AG10803 (cell line): Measurements from ENCODE around the gene CPXM2.
A peak's percentile ranks its signal among the peaks of the same experiment; 100 is the strongest.

Experiments
- DNase-seq: peaks from one replicate; pipeline ENCODE4 v3.0.0; 2010; ENCODE audit warnings: low read depth
- H3K4me3 ChIP-seq: 2 replicates; pipeline ENCODE4 v1.5.1; 2011; ENCODE audit warnings: mild to moderate bottlenecking, low read length, control low read depth
- TF ChIP-seq, protein P1 (sequence below): conservative IDR thresholded peaks from 2 replicates; pipeline ENCODE4 v1.5.1; 2011; ENCODE audit warnings: mild to moderate bottlenecking, low read length, control low read depth, inconsistent platforms

CPXM2 gene

DNA sequence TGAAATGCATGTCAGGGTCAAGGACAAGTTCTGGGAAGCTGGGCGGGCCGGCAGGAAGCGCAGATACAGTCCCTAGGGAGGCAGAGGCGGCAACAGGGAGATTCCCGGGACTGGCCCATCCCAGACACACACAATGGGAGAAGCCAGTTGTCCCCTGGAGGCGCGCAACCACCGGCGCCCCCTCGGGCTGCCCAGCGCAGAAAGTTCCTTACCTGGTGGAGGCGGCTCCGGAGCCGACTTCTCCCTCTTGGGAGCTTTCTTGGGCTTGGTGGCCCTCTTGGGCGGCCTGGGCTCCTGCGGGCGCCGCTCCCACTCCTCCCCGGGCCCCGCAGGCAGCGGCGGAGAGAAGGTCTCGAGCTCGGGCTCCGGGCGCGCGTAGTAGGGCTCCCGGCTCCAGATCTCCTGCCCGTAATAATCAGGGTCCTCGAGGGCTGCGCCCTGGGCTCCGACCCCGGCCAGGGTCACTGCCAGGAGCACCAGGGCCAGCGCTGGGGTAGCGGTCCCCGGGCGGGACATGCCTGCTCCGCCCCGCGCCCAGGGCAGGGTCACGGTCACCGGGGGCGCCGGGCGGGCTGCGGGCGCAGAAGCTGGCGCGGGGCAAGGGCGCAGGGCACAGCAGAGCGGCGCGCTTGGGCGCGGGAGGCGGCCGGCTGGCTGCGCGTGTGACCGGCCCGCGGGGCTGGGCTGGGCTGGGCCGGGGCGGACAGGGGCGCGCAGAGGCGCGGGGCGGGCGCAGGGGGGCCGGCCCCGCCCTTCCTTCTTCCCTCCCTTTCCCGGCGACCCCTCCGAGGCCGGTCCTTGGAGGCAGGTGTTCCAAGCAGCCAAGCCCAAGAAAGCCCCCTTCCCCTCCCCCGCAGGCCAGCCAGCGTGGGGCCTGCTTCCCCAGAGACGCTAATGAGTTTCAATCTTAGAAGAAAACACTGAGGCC, at the start of gene CPXM2:
CPXM2 (minus strand) TSS at position 664 of the 928 bp plus-strand sequence; CDS start at position 516, 148 bp downstream.
- DNase-seq = peak; percentile 35
- H3K4me3 ChIP-seq = peak within 1 kb of the TSS; percentile 62
- TF ChIP-seq, protein P1, sequence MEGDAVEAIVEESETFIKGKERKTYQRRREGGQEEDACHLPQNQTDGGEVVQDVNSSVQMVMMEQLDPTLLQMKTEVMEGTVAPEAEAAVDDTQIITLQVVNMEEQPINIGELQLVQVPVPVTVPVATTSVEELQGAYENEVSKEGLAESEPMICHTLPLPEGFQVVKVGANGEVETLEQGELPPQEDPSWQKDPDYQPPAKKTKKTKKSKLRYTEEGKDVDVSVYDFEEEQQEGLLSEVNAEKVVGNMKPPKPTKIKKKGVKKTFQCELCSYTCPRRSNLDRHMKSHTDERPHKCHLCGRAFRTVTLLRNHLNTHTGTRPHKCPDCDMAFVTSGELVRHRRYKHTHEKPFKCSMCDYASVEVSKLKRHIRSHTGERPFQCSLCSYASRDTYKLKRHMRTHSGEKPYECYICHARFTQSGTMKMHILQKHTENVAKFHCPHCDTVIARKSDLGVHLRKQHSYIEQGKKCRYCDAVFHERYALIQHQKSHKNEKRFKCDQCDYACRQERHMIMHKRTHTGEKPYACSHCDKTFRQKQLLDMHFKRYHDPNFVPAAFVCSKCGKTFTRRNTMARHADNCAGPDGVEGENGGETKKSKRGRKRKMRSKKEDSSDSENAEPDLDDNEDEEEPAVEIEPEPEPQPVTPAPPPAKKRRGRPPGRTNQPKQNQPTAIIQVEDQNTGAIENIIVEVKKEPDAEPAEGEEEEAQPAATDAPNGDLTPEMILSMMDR = no peak

DNA sequence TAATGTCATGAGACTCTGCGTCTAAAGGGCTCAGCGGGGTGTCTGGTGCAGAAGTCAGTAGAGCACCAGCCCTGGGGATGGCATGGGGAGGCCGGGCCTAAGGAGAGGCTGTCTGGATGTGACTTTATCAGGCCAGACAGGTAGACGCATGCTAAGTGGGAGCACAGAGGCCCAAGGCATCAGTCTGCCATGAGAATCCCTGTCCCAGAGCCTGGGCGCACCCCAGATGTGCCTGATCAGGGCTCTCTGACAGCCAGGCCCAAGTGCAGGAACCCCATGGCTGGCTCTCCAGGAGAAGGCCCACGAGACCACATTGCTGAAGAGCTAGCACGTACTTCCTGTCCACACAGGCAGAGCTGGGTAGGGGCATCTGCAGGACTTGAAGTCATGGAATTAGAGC, 48.0 kb upstream of the CPXM2 start:
- TF ChIP-seq, protein P1 = no peak
- H3K4me3 ChIP-seq = no peak overlapping the region
- DNase-seq = no peak

DNA sequence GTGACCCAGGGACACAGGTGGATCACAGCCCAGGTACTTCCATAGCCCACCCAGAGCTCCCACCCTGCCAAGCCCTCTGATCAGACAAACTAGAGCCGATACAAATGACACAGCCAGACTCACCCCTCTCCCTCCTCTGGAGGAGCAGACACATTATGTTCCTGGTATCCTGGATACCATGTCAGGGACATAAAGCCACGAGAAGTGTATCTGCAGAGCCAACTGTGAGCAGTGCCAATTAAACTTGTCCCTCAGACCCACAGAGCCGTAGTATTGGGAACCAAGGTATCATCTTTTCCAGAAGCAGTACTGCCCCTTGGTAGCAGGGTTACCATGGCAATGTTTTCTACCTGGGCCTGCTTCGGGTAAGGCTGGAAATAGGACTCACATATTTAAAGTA, 47.3 kb upstream of the CPXM2 start:
- no peak overlapping the region for H3K4me3 ChIP-seq
- TF ChIP-seq, protein P1 = no peak
- DNase-seq = no peak

DNA sequence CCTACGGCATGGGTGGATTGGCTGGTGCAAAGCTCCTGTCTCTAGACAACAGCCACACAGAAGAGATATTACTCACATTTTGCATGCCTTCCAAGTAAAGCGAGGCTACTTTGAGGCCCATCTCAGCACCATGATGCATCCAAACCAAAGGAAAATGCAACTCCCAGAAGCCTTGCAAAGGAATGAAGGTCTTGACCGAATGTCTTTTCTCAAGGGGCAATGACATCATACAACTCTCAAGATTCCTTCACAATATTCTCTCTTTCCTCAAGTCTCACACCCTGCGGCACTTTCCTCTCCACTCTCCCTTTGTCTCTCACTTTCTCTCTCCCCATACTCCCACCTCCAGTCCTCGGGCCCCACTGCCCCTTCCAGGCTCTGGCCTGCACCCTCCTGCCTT, 44.8 kb upstream of the CPXM2 start:
- peak; percentile 30 for DNase-seq
- H3K4me3 ChIP-seq = no peak overlapping the region
- TF ChIP-seq, protein P1 = no peak

DNA sequence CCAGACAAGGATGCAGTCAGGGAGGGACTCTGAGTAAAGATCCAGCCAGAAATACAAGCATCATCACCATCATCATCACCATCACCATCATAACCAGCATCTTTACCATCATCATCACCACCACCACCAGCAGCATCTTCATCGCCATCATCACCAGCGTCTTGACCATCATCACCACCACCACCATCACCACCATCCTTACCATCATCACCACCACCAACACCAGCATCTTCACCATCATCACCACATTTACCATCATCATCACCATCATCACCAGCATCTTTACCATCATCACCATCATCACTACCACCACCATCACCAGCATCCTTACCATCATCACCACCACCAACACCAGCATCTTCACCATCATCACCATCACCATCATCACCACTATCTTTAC, 44.1 kb upstream of the CPXM2 start:
- DNase-seq = no peak
- H3K4me3 ChIP-seq = no peak overlapping the region
- TF ChIP-seq, protein P1 = no peak

DNA sequence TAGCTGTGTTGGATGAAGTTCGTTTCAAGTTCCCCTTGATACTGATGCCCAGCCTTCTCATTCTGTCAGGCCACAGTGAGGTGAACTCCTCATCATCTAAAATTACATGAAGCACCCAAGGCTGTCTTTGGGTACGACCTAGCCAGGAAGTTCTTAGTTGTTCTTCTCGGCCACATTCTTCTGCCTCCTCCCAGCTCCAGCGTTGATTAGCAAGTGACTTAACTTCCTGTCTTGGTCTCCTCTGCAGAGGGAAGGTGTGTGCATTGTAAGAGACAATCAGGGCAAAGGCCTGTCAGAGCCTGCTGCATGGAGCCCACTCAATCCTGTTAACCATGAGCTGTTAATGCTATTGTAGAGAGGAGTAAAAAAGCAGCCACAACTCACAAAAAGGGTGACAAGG, 43.2 kb upstream of the CPXM2 start:
- DNase-seq = no peak
- TF ChIP-seq, protein P1 = no peak
- no peak overlapping the region for H3K4me3 ChIP-seq
